Measurements from ENCODE around the gene UBE2D3.

DNA sequence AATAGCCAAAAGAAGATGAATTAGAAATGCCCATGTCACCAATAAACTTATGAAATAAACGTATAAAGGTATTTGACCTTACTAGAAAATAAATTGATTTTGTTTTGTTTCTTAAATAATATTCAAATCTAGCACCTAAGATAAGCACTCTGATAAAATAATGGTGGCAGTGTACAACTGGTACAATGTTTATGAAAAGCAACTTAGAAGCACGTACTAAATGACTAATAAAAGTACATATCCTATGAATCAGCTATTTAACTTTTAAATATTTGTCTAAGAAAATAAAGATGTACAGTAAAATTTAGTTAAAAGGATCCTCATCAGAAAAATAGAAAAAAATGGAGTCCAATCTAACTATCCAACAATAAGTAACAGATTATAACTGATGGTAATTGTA is 73.3 kb downstream of the UBE2D3 start:
- TF ChIP-seq, protein P1, sequence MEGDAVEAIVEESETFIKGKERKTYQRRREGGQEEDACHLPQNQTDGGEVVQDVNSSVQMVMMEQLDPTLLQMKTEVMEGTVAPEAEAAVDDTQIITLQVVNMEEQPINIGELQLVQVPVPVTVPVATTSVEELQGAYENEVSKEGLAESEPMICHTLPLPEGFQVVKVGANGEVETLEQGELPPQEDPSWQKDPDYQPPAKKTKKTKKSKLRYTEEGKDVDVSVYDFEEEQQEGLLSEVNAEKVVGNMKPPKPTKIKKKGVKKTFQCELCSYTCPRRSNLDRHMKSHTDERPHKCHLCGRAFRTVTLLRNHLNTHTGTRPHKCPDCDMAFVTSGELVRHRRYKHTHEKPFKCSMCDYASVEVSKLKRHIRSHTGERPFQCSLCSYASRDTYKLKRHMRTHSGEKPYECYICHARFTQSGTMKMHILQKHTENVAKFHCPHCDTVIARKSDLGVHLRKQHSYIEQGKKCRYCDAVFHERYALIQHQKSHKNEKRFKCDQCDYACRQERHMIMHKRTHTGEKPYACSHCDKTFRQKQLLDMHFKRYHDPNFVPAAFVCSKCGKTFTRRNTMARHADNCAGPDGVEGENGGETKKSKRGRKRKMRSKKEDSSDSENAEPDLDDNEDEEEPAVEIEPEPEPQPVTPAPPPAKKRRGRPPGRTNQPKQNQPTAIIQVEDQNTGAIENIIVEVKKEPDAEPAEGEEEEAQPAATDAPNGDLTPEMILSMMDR (conservative IDR thresholded peaks at IDR 0.05; ENCODE audit: low read length) = no peak
- TF ChIP-seq EZH2phosphoT487 (IDR thresholded peaks at IDR 0.05; ENCODE audit: borderline replicate concordance) = no peak

Measured in Loucy (cell line).